Measurements from ENCODE around the gene TRAF7.
"Not testable (repeated sequence)": the region's sequence is repeated elsewhere in the genome, so short reads cannot be mapped to it uniquely, and the experiment has no call there.

GRCh38 chr16:2110332-2111008 lies 45.1 kb upstream of the TRAF7 start:
- not testable (repeated sequence) for TF ChIP-seq CTCF, POLR2A (IDR thresholded peaks at IDR 0.05)

Measured in body of pancreas (tissue), 4 donors.